Uterus (tissue), 2 donors: ENCODE data around the gene PPCDC.

ENCODE experiments used
- CTCF ChIP-seq, 4 experiments: fragments of 200-600 bp in 2 of 4; fragments of 450-650 bp in 2 of 4; sonication (generic) in 2 of 4; IDR thresholded peaks; one replicate each; pipeline ENCODE4 v1.5.1; 2016 to 2019; ENCODE audit warnings: antibody characterized with exemption in 4 of 4, mild to moderate bottlenecking in 2 of 4, moderate library complexity in 1 of 4
- POLR2A ChIP-seq, 2 donors: fragments of 450-650 bp; IDR thresholded peaks; one replicate each; pipeline ENCODE4 v1.6.1; 2016; ENCODE audit warnings: antibody characterized with exemption in 2 of 2, mild to moderate bottlenecking in 1 of 2, moderate library complexity in 1 of 2

- no peak for TF ChIP-seq POLR2A (IDR thresholded peaks at IDR 0.05)
- no peak for TF ChIP-seq CTCF (IDR thresholded peaks at IDR 0.05)
Observed at GRCh38 chr15:75023872-75024636, 664 bp downstream of the PPCDC start.
